Measurements from ENCODE around the gene ZBTB8B.
"Not testable (repeated sequence)": the region's sequence is repeated elsewhere in the genome, so short reads cannot be mapped to it uniquely, and the experiment has no call there.

The ZBTB8B gene

GRCh38 chr1:32470431-32470830 is 5.6 kb downstream of the ZBTB8B start:
- DNase-seq (ENCODE audit: low read depth, low spot score) = no peak

- DNase-seq (ENCODE audit: low read depth, low spot score) = no peak
Observed at GRCh38 chr1:32470991-32471694, 6.3 kb downstream of the ZBTB8B start.

GRCh38 chr1:32471695-32472362 is 7.0 kb downstream of the ZBTB8B start:
- no peak for DNase-seq (ENCODE audit: low read depth, low spot score)

GRCh38 chr1:32472966-32473365 is 8.1 kb downstream of the ZBTB8B start:
- DNase-seq (ENCODE audit: low read depth, low spot score) = not testable (repeated sequence)

GRCh38 chr1:32474954-32475353 is 10.1 kb downstream of the ZBTB8B start:
- DNase-seq (ENCODE audit: low read depth, low spot score) = no peak

GRCh38 chr1:32480003-32480402 is 15.1 kb downstream of the ZBTB8B start:
- DNase-seq (ENCODE audit: low read depth, low spot score) = no peak

GRCh38 chr1:32480761-32481160 is 15.9 kb downstream of the ZBTB8B start:
- no peak for DNase-seq (ENCODE audit: low read depth, low spot score)

- DNase-seq (ENCODE audit: low read depth, low spot score) = not testable (repeated sequence)
Observed at GRCh38 chr1:32481788-32482187, 16.9 kb downstream of the ZBTB8B start.

- no peak for DNase-seq (ENCODE audit: low read depth, low spot score)
Observed at GRCh38 chr1:32485554-32486255, 20.8 kb downstream of the ZBTB8B start.

- no peak for DNase-seq (ENCODE audit: low read depth, low spot score)
Observed at GRCh38 chr1:32486463-32487113, 21.7 kb downstream of the ZBTB8B start.

GRCh38 chr1:32487182-32487581 is 22.3 kb downstream of the ZBTB8B start:
- no peak for DNase-seq (ENCODE audit: low read depth, low spot score)

GRCh38 chr1:32489774-32490454 is 25.0 kb downstream of the ZBTB8B start:
- no peak for DNase-seq (ENCODE audit: low read depth, low spot score)

- DNase-seq (ENCODE audit: low read depth, low spot score) = no peak
Observed at GRCh38 chr1:32491386-32491785, 26.5 kb downstream of the ZBTB8B start.

- DNase-seq (ENCODE audit: low read depth, low spot score) = no peak
Observed at GRCh38 chr1:32494196-32494595, 29.3 kb downstream of the ZBTB8B start.

GRCh38 chr1:32494711-32495337 is 30.0 kb downstream of the ZBTB8B start:
- DNase-seq (ENCODE audit: low read depth, low spot score) = no peak

GRCh38 chr1:32496127-32496526 is 31.3 kb downstream of the ZBTB8B start:
- no peak for DNase-seq (ENCODE audit: low read depth, low spot score)

- DNase-seq (ENCODE audit: low read depth, low spot score) = no peak
Observed at GRCh38 chr1:32498751-32499150, 33.9 kb downstream of the ZBTB8B start.

- DNase-seq (ENCODE audit: low read depth, low spot score) = no peak
Observed at GRCh38 chr1:32500387-32501209, 35.7 kb downstream of the ZBTB8B start.

GRCh38 chr1:32501865-32502264 is 37.0 kb downstream of the ZBTB8B start:
- DNase-seq (ENCODE audit: low read depth, low spot score) = no peak

- no peak for DNase-seq (ENCODE audit: low read depth, low spot score)
Observed at GRCh38 chr1:32503153-32503552, 38.3 kb downstream of the ZBTB8B start.

All from activated naive CD8-positive, alpha-beta T cell treated with anti-CD3 and anti-CD28 coated beads, Interleukin-2, amount 50 U/mL, for 16 hours (primary cell).